Hematopoietic multipotent progenitor cell treated with erythropoietin and hydrocortisone succinate and interleukin-3 and kit ligand, for 4 days (in vitro differentiated cells): ENCODE measurements around the gene LIN7C.

Source experiments
- DNase-seq: peaks from one replicate; pipeline ENCODE4 v3.0.0-alpha.2; 2015

The LIN7C gene

GRCh38 chr11:27507557-27508322 is 1.2 kb upstream of the LIN7C start:
- DNase-seq, result peak; percentile 5

- no peak for DNase-seq
These were observed 788 bp downstream of the LIN7C start for GRCh38 chr11:27505781-27506180.

- no peak for DNase-seq
These were observed 2.4 kb downstream of the LIN7C start for GRCh38 chr11:27504205-27504604.

GRCh38 chr11:27501100-27501499 is 5.5 kb downstream of the LIN7C start:
- DNase-seq, result no peak

GRCh38 chr11:27497911-27498310 is 8.7 kb downstream of the LIN7C start:
- DNase-seq, result no peak

GRCh38 chr11:27497284-27497866 is 9.2 kb downstream of the LIN7C start:
- DNase-seq, result peak; percentile 71

- no peak for DNase-seq
These were observed 10.1 kb downstream of the LIN7C start for GRCh38 chr11:27496461-27496860.

GRCh38 chr11:27495710-27496300 is 10.8 kb downstream of the LIN7C start:
- DNase-seq, result no peak

- no peak for DNase-seq
These were observed 17.5 kb downstream of the LIN7C start for GRCh38 chr11:27489092-27489491.

GRCh38 chr11:27487706-27488105 is 18.9 kb downstream of the LIN7C start:
- no peak for DNase-seq

- DNase-seq, result peak; percentile 81
These were observed 20.4 kb downstream of the LIN7C start for GRCh38 chr11:27485930-27486773.

GRCh38 chr11:27482793-27483192 is 23.8 kb downstream of the LIN7C start:
- DNase-seq, result no peak

- no peak for DNase-seq
These were observed 24.6 kb downstream of the LIN7C start for GRCh38 chr11:27481992-27482391.

GRCh38 chr11:27477831-27478230 is 28.7 kb downstream of the LIN7C start:
- DNase-seq, result no peak

- DNase-seq, result no peak
These were observed 29.3 kb downstream of the LIN7C start for GRCh38 chr11:27477243-27477642.

- DNase-seq, result no peak
These were observed 30.9 kb downstream of the LIN7C start for GRCh38 chr11:27475622-27476021.

GRCh38 chr11:27473017-27473406 is 33.6 kb downstream of the LIN7C start:
- no peak for DNase-seq

- DNase-seq, result peak; percentile 95
These were observed 34.1 kb downstream of the LIN7C start, which contains the start of gene LGR4 for GRCh38 chr11:27472398-27473016. LGR4 (minus strand) TSS chr11:27472790; CDS start chr11:27472302, 488 bp downstream.

- peak; percentile 71 for DNase-seq
These were observed 34.8 kb downstream of the LIN7C start for GRCh38 chr11:27471589-27472397.

GRCh38 chr11:27470826-27471588 is 35.6 kb downstream of the LIN7C start:
- DNase-seq, result no peak

- DNase-seq, result no peak
These were observed 36.4 kb downstream of the LIN7C start for GRCh38 chr11:27470166-27470565.
